HK-2 (cell line): ENCODE measurements around the gene GREB1L.
"Not testable (repeated sequence)": the region's sequence is repeated elsewhere in the genome, so short reads cannot be mapped to it uniquely, and the experiment has no call there.

Experiments
- DNase-seq: peaks from one replicate; pipeline ENCODE4 v3.0.0-alpha.2; 2018; ENCODE audit not compliant: unreplicated experiment

The GREB1L gene

DNA sequence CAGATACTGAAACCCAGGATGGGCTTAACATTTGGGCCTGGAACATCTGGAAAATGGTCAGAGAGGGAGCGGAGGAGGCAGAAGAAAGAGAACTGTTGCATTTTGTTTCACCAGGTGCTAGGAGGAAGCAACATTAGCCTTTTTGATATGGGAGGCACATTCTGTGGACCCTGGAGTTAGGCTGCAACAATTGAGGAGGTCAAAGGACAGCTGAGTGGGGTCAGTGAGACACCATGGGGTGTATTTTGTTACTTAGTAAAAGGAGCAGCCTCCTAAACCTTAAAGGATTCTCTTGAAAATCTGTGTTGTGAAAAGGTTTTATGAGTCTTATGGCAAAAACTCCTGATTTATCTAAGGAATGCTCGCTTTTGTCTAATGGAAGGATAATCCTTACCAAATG is 124.9 kb downstream of the GREB1L start:
- DNase-seq: no peak

DNA sequence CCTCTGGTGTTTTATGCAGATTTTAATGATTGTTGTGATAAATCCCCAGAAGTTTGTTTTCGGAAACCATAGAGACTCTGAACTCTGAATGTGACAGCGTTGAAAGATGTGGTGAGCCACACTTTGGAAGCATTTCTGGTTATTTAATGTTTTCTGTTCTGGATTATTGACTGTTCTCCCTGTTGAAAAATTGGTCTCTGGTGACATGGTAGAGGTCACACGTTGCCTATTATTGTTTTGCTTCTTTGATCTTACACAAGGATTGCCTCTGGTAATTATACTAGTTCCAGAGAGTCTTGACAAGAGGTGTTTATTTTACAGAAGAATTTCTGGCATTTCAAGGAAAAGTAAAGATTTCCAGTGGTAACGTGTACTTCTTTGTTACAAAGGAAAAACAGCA is 127.1 kb downstream of the GREB1L start:
- DNase-seq: no peak

DNA sequence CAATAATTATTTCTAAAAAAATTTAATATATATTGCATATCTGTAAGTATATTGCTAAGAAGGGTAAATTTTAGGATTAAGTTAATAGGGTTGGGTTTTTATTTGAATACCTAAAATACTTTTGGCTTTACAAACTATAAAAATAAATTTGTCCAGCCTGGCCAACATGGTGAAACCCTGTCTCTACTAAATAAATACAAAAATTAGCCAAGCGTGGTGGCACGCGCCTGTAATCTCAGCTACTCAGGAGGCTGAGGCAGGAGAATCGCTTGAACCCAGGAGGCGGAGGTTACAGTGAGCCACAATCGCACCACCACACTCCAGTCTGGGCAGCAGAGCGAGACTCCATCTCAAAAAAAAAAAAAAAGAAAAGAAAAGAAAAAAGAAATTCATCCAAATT is 127.6 kb downstream of the GREB1L start:
- not testable (repeated sequence) for DNase-seq

DNA sequence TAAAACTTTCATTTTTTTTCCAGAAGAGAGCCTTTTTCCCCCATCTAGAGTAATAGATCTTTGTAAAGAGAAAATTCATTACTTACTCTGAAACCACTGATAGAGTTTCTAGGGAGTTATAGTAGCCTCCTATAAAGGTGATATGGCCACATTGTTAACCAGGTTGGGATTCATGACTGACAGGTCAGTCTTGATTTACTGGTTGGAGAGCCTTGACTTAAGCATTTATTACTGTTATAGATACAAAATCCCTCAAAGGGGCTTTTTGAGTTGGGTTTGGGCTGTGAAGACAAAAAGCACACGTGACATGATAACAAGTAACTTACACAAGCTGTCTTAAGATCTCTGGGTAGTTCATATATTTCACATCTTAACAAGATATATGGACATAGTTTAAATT is 141.0 kb downstream of the GREB1L start:
- no peak for DNase-seq

DNA sequence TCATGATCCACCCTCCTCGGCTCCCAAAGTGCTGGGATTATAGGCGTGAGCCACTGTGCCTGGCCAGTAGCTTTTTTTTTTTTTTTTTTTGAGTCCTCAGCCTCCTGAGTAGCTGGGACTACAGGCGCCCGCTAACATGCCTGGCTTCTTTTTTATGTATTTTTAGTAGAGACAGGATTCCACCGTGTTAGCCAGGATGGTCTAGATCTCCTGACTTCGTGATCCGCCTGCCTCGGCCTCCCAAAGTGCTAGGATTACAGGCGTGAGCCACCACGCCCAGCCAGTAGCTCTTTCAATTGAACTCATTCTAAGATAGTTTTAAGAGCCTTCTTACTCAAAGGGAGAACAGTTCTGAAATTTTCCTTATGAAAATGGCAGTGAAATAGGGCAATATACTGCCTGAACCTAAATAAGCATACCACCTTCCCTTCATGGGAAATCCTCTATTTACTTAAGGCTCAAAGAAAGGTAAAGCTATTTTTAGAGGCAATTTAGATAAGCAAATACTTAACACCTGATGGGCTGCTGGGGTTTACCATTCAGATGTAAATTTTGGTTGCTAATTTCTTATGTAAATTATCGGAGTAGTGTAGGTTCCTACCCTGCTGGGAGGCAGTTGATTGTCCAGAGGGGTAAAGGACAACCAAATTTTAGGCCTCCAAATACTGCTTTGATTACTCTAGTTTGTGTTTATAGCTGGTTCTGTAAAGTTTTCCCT is 144.7 kb downstream of the GREB1L start:
- no peak for DNase-seq

DNA sequence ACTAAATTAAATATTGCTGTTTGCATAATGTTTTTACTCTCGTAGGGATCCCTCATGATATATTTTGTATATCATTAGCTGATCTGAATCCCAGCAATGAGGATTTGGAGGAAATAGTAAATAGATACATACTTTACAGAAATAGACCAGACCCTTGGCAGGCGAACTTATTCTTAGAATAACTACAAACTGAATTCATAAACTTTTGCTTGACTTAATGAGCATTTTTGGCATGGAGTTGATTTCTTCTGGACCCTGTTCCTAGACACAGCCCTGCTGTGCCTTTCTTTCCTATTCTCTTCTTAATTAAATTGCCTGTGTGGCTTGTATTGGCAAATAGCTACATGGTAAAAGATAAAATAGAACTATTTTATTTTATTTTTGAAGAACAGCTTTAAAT is 145.9 kb downstream of the GREB1L start:
- no peak for DNase-seq

DNA sequence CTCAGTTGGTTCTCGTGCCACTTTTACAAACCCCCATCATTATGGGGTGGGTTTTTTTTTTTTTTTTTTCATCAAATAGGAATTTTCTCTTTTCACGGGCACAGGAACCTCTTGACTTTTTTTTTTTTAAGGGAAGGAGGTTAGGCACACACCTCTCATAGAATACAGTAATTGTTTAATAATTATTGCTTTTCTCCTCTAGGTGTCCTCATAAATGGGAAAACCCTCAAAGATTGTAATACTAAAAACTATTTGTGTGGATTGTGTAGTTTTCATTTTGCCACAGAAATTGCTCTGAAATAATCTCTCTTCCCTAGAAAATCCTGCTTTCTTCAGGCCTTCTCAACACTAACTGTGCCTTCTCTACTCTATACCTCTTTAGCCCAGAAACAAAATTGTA is 147.3 kb downstream of the GREB1L start:
- DNase-seq: no peak

DNA sequence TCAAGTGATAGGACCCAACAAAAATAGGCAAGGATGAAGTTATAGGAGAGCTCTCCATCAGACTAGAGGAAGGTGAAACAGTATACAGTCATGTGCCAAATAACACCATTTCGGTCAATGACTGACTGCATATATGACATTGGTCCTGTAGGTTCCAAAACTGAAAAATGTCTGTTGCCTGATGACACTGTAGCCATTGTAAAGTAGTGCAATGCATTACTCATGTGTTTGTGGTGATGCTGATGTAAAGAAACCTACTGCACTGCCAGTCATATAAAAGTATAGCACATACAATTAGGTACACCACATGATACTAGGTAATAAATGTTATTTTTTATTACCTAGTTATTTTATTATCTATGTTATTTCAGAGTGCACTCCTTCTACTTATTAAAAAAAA is 147.9 kb downstream of the GREB1L start:
- DNase-seq: no peak

DNA sequence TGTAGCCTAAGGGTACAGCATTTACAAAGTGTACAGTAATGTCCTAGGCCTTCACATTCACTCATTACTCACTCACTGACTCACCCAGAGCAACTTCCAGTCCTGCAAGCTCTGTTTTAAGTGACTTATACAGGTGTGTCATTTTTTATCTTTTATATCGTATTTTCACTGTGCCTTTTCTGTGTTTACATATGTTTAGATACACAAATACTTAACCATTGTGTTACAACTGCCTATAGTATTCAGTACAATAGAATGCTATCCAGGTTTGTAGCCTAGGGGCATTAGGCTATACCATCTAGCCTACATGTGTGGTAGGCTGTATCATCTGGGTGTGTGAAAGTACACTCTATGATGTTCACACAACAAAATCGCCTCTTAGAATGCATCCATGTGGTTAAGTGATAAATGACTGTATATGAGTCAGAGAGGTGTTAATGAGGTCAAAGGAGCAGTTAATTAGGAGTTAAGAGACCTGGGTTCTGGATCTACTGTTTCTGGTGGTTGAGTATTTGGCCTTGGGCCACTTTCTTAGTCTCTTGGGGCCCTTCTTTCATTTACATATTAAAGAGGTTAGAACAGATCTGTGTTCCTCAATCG is 149.1 kb downstream of the GREB1L start:
- DNase-seq: no peak

DNA sequence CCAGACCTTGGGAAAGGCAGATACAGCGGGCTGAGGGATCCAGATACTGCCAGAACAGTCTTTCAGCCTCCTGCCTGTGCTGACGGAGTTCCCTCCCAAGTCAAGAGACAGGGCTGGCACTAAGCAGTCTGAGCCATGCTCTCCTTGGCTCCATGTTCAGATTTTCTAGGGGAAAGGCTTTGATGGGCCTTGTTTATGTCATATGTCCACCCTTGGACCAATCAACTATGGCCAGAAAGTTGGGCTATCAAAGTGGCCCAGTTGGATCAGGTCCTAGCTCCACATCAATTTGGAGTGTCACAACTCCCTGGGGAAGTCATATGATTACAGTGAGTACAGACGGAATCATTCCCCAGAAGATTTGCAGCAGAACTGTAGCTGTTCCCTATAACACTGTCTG is 152.0 kb downstream of the GREB1L start:
- no peak for DNase-seq

DNA sequence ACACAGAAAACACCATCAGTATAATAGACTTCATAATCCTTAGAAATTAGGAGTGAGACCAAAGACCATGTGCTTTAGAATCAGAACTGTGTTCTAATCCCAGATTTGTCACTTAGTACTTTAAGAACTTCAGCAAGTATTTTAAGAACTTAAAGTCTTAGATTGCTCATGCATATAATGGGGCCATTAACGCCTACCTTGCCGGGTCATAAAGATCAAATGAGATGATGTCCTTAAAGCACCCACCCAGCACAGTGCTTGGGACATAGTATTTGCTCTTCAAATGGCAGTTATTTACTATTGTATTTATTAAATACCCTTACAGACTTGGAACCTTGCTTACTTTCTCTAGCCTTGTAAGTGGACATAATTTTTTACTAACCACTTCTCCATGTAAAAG is 156.1 kb downstream of the GREB1L start:
- DNase-seq: no peak

DNA sequence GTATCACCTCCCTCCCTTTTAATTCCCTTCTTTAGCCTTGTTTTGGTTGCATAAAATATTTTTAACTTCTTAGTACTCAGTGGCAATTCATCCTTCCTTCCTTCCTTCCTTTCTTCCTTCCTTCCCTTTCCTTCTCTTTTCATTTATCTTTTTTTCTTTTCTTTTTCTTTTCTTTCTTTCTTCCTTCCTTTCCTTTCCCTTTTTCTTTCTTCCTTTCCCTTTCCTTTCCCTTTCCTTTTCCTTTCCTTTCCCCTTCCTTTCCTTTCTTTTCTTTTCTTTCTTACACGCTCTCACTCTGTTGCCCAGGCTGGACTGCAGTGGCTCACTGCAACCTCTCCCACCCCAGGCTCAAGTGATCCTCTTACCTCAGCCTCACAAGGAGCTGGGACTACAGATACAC is 160.2 kb downstream of the GREB1L start:
- DNase-seq: no peak

DNA sequence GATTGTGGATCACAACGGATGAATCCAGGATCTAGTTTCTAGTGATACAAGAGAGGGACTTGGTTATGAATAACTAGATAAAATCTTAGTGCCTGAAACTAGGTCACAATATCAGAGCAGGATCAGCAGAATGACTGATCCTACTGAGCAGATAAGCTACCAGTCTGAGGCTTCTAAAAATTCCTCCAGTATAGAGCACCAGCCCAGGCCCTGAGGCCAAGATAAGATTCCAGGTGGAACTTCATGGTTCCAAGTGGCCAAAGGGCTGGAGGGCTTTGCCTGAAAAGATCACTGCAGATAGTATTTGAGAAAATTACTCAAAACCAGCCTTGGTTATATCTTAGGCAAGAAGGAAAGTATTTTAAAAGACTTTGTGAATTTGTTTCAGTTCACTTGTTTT is 162.4 kb downstream of the GREB1L start:
- DNase-seq: no peak

DNA sequence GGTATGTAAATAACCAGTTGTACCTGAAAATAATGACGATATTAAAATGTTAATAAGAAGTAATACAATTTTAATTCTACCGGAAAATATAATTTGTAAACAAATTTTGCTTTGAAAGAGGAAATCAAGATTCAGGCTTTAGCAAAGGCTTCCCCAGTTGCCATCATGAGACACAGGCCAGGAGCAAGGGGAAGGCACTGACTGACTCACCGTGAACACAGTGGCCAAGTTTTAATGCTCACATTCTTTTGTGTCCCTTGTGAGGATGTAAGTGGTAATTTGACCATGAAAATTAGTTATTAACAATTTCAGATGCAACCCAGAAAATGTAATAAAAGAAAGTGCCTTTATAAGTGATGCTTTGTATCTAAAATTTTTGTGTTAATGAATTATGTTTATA is 164.1 kb downstream of the GREB1L start:
- DNase-seq: peak; percentile 5

DNA sequence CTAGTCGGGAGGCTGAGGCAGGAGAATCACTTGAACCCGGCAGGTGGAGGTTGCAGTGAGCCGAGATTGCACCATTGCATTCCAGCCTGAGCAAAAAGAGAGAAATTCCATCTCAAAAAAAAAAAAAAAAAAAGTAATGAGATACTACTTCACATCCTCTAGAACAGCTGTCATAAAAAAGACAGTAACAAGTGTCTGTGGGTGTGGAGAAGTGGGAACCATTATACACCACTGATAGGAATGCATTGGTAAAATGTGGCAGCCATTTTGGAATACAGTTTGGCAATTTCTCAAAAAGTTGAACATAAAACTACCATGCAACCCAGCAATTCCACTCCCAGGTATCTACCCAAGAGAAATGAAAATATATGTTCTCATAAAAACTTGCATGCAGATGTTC is 166.6 kb downstream of the GREB1L start:
- DNase-seq: no peak

DNA sequence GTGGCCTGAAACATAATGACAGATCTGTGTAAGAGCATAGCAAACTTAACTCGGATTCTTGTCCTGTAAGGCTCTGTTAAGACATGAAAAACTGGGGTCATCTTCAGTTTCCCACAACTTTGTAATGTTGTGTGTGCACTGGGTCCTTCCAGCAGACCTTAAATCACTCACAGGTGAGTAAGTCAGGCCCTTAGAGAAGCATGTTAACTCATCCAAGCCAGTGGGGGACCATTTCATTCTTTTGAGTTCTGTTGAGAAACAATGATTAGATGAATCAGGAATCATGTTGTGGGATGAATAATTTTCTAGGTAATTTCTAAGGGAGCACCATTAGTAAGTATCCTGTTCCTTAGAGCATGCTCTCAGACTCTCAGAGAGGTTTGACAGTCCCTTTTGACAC is 191.4 kb downstream of the GREB1L start:
- no peak for DNase-seq

DNA sequence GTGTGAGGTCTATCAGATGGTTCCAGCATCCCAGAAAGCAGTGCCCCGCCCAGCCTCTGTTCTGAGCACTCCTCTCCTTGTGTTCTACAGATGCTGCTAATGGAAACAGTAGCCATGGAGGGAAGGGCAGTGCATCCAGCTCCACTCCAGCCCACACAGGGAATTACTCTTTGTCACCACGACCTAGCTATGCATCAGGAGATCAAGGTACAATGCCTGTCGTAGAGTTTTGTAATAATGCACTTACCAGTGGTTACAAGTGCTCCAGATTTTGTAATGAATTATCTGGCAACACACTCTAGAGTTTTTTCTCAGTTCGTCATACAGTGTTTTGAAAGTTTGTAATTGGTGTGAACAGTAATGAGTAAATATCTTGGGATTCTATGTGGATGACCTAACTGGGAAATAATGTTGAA is 197.4 kb downstream of the GREB1L start:
- peak; percentile 39 for DNase-seq

DNA sequence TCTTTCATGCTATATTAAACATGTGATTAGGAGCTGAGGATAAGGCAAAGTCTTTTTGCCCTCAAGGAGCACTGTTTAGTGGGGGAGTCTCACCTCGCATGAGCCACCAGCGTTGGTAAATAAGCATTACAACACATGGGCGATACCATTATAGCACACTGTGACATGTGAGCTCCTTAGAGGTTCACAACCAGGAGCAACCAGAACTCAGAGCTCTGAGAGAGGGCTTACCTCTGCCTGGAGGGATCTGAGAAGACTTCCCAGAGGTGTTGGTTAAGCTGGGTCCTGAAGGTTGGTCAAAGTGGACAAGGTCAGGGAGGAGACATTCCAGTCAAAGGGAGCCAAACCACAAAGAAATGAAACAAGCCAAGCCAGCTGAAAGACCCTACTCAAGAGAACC is 199.6 kb downstream of the GREB1L start:
- no peak for DNase-seq

DNA sequence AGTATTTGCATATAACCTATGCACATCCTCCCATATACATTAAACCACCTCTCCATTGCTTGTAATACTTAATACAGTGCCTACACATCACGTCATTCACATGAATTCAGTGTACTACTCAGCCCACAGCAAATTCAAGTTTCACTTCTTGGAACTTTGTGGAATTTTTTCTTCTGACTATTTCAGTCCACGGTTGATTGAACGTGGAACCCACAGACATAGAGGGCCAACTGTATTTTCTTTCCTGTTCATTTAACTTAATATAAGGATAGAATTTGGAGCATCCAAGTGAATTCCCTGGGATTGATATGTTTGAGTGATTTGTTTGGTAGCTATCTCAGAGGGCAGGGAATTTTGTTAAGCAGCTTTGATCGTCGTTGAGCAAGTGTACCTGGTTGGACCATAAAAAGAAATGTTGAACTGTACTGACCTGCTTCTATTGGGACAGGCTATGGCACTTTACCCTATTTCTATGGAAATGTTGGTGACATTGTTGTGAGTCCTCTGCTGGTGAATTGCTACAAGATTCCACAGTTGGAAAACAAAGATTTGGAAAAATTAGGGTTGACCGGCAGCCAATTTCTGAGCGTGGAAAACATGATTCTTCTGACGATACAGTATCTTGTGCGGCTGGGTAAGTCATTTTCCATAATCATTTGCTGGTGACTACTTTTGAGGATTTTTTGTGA is 201.9 kb downstream of the GREB1L start:
- no peak for DNase-seq

DNA sequence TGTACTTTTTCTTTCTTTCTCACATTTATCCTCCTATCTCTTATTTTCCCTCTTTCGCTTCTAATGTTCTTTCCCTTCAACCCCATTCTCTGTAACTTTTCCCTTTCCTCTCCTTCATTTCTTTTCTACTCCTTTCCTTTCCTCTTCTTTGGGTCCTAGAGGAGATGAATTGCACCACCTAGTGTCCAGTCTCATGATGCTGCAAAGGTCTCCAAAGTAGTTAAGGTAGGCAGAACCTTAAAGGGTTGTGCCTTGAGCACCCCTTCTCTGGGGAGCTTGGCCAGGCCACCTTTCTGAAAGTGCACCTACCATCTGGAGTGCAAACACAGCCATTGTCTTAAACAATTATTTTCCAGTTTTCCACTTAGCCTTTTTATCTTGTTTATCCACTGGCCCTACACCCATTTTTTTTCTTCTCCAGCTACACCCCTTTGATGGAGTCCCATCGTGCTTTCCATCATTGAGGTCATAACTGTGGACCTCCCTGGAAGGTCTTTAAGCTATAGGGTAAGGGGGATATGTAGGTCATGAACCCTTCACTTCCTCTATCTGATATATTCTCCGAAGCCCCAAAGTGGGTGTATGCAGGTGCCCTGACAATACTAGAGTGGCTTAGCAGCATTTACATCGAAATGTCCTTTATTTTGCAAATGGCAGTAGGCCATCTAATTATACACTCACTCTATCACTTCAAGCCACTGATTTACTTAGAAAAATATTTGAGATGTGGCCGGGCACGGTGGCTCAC is 202.6 kb downstream of the GREB1L start:
- DNase-seq: no peak

DNA sequence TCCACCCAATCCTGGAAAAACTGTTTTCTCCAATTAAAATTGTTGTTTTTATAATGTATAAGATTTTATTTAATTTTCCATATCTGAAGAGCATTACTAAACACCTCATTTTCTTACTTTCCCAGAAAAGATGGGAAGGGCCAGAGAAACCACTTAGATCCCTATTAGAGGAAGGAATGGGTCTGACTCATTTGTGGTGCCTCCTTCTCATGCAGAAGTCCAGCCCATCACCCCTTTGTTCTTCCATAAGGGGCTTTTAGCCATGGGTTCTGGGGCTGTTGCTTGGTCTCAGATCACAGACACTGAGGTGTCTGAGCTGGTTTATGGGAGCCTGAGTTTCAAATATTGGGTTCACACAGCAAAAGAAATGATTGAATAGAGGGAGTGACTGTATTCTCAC is 206.3 kb downstream of the GREB1L start:
- no peak for DNase-seq
